Activated T-cell treated with anti-CD3 and anti-CD28 coated beads, Interleukin-2, amount 50 U/mL, for 24 hours (primary cell): ENCODE results near the gene LAMA4.

Experiments used
- DNase-seq: peaks from one replicate; pipeline ENCODE4 v3.0.0-alpha.2; 2020
- H3K27ac Mint-ChIP-seq: 2 replicates; pipeline ENCODE4 v1.8.0; 2020; ENCODE audit warnings: mild to moderate bottlenecking, mixed read lengths
- H3K27me3 Mint-ChIP-seq: 2 replicates; pipeline ENCODE4 v1.8.0; 2020; ENCODE audit warnings: mixed read lengths
- H3K36me3 Mint-ChIP-seq: 2 replicates; pipeline ENCODE4 v1.8.0; 2020; ENCODE audit warnings: low read depth, mixed read lengths
- H3K4me1 Mint-ChIP-seq: 2 replicates; pipeline ENCODE4 v1.8.0; 2020; ENCODE audit warnings: low read depth, mixed read lengths
- H3K4me3 Mint-ChIP-seq: 2 replicates; pipeline ENCODE4 v1.8.0; 2020; ENCODE audit warnings: mild to moderate bottlenecking, moderate library complexity, mixed read lengths
- H3K9me3 Mint-ChIP-seq: 2 replicates; pipeline ENCODE4 v1.8.0; 2020; ENCODE audit warnings: mixed read lengths

LAMA4 gene

DNA sequence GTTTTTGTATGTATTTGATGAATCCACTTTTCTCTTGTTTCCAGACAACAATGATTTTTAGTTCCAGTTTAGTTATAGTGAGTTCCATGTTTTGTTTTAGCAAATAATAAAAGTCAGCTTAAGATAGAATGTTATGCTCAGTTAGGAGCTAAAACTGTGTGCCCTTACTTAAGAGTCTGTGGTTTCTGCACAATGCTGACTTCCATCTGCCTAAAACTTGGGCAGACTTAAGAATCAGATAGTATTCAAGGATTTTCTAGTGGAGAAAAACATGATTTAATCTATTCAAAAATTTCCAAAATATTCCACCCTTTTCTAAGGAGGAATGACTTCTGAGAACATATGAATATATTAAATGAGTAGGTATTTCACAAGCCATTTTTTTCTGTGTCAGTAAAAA, 32.8 kb downstream of the LAMA4 start:
- Mint-ChIP-seq H3K9me3 (no peaks in the 10 kb centered on the region), H3K27me3 (peaks cover 24% of the 10 kb centered on the region), H3K27ac (no peak overlapping the region), H3K4me1 (no peaks in the 10 kb centered on the region), H3K4me3 (no peak overlapping the region), H3K36me3 (no peaks in the 10 kb centered on the region)
- no peak for DNase-seq

DNA sequence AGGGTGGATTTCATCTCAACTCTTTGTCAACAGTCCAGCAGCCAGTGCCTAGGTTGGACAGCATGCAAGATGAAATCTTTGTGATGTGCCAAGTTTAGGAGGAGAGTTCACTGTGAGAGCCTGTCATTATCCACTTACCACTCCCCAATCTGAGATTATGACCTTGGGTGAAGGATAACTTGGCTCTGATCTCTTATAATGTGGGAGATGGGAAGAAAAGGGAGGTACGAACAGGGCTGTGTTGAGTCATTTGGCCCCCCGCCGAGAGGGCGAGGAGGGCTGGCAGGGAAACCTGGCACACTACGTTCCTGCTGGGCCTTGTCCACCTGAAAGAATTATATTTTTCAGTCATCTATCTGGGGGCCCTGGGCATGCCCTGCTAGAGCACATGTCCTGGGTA, 35.8 kb downstream of the LAMA4 start:
- H3K36me3 Mint-ChIP-seq, result no peaks in the 10 kb centered on the region
- no peak overlapping the region for H3K27ac Mint-ChIP-seq
- no peaks in the 10 kb centered on the region for H3K4me1 Mint-ChIP-seq
- H3K27me3 Mint-ChIP-seq, result peaks cover 17% of the 10 kb centered on the region
- no peak overlapping the region for H3K4me3 Mint-ChIP-seq
- no peaks in the 10 kb centered on the region for H3K9me3 Mint-ChIP-seq
- DNase-seq, result no peak

DNA sequence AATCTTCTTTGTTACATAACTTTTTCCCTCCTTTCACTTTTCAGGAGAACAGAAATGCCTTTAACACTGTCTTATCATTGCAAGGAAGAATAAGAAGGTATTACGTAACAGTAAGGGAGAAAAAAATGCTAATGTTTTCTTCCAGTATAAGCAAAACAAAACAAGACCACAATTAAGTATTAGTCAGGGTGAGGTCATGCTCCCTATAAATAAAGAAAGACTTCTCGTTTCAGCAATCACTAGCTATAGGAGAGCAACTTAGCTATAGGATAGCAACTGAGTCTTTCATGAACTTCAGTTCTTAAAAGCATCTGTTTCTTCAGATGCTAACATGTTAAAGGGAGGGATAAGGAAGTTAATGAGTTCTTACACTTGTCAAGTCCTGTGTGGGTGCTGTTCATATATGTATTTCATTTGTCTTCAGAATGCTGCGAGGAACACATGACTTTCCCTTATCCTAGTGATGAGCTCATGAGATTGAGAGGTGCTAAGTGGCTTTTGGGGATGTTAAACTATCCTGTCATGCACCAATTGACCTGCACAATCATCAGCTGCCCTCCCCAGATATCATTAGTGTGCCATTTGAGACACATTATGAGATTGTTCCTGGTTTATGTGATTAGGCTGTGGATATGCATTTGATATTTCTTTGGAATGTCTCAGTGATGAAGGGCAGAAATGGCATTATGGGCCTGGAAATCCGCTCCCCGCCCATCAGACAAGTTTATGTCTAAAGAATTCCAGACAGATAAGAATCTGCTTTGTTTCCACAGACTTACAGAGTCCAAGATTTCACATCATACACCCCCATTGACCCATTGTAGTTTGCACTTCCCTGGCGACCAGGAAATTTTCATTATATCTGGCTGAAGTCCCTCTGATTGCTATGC, 37.5 kb downstream of the LAMA4 start:
- Mint-ChIP-seq H3K4me3 (no peak overlapping the region), H3K9me3 (no peaks in the 10 kb centered on the region), H3K4me1 (no peaks in the 10 kb centered on the region), H3K36me3 (no peaks in the 10 kb centered on the region), H3K27ac (no peak overlapping the region), H3K27me3 (peaks cover 20% of the 10 kb centered on the region)
- DNase-seq, result no peak

DNA sequence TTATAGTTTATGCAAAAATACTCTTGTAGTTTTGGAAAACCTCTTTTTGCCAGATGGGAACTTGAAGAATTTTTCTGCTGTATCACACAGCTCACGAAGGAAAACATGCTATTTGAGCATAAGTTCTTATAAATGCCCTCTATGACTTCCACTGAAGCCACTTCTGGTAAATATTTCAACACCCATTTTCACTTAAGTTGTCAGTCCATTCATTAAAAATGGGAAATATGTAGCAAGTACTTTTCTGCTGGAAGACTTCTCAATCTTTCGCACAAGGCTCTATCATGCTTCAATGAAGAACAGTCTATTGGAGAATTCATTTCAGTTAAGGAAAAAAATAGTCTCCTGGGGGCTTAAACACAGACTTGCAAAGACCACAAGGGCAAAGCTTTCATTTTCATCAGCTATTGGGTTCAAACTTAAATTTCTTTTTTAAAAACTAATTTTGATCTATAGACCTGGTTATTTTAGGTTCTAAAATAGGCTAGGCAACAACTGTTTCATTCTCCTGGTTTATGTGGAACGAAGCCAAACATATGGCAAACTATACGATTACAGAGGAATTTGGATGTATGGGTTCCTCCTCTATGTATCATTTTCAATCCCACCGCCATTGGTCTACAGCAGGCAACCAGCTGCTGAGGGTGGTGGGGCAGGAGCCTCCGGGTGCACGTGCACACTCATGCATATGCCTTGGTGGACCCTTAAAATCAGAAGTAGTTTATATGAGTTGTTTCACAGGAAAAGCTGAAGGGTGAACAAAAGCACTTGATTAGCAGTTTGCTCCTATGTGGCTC, 38.7 kb downstream of the LAMA4 start:
- no peak overlapping the region for H3K27ac Mint-ChIP-seq
- H3K36me3 Mint-ChIP-seq, result no peaks in the 10 kb centered on the region
- no peak for DNase-seq
- H3K4me3 Mint-ChIP-seq, result no peak overlapping the region
- H3K4me1 Mint-ChIP-seq, result no peaks in the 10 kb centered on the region
- H3K27me3 Mint-ChIP-seq, result peaks cover 21% of the 10 kb centered on the region
- H3K9me3 Mint-ChIP-seq, result no peaks in the 10 kb centered on the region

DNA sequence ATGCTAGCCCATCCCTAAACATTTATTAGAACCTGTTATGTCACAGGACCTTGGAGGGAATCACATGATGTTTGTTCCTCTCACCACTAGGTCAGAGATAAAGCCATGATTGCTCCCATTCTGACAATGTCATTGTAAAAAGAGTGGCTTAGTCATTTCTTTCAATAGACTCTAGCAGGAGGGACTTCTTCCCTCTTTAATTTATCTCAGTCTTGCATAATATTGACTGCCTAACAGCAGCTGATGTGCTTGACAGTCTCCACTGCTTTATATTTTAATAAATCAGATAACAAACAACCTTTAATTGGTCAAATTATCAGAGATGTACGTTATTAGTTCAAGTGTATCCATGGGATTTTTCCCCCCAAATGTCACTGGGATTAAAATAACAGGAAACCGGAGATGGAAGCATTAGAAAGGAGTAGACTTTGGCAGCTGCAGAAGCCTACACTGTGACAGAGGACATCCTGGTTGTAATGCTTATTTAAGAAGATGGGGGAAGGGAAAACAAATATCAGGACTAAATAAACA, 39.6 kb downstream of the LAMA4 start:
- Mint-ChIP-seq H3K36me3 (no peaks in the 10 kb centered on the region), H3K27me3 (peaks cover 22% of the 10 kb centered on the region), H3K4me3 (no peak overlapping the region), H3K4me1 (no peaks in the 10 kb centered on the region), H3K9me3 (no peaks in the 10 kb centered on the region), H3K27ac (no peak overlapping the region)
- no peak for DNase-seq

DNA sequence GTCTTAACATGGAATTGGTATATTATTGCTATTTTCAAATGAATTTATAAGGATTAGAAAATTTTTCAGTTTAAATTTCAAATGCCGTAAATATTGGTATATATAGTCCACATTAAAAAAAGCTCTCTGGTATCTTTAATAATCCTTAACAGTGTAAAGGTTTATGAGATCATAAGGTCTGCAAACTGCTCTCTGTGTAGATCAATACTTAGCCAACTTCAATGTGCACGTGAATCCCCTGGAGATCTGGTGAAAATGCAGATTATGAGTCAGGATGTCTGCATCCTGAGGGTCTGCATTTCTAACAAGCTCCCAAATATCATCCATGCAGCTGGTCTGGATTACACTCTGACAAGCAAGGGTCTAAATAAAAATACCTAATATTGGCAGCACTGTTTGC, 43.5 kb downstream of the LAMA4 start:
- Mint-ChIP-seq H3K4me3 (no peak overlapping the region), H3K4me1 (no peaks in the 10 kb centered on the region), H3K9me3 (no peaks in the 10 kb centered on the region), H3K36me3 (no peaks in the 10 kb centered on the region), H3K27ac (no peak overlapping the region), H3K27me3 (peaks cover 21% of the 10 kb centered on the region)
- DNase-seq, result no peak

DNA sequence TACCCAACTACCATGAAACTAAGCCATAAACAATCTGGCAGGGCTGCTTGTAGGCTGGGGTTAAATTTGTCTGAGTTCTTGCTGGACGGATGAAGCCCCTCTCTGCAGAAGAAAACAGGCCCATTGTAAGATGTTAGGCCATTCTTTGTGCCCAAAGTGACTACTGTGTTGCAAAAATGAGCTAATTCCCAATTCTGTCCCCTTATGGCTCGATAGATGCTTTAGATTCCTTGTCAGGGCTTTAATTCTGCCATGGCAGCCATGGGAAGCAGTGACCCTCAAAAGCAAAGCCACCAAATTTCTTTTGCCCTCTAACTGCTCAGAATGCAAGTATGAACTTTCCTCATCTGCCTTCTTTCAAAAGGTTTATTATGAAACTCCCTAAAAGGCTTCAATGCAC, 45.2 kb downstream of the LAMA4 start:
- no peaks in the 10 kb centered on the region for H3K36me3 Mint-ChIP-seq
- no peaks in the 10 kb centered on the region for H3K9me3 Mint-ChIP-seq
- no peak for DNase-seq
- H3K27ac Mint-ChIP-seq, result no peak overlapping the region
- peaks cover 8% of the 10 kb centered on the region for H3K4me1 Mint-ChIP-seq
- H3K27me3 Mint-ChIP-seq, result peaks cover 22% of the 10 kb centered on the region
- H3K4me3 Mint-ChIP-seq, result no peak overlapping the region

DNA sequence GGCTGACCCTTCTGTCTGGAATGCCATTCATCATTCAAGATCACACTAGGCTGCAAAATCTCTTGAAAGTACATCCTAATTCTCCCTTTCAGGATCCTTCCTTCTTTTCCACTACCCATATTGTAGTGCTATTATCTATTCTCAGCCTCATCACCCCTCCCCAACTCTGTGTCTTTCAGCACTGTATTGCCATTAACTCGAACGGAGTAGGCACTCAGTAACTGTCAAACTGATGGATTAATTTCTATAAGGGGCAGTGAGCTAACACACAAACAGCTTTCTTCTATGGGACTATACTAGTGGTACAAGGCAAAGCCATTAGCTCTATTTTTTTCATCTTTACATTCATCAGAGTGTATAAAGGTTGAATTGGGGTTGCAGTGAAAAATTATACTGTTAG, 46.6 kb downstream of the LAMA4 start:
- H3K4me1 Mint-ChIP-seq, result peaks cover 21% of the 10 kb centered on the region
- H3K27me3 Mint-ChIP-seq, result peaks cover 17% of the 10 kb centered on the region
- no peak for DNase-seq
- no peaks in the 10 kb centered on the region for H3K9me3 Mint-ChIP-seq
- H3K4me3 Mint-ChIP-seq, result no peak overlapping the region
- H3K27ac Mint-ChIP-seq, result no peak overlapping the region
- H3K36me3 Mint-ChIP-seq, result no peaks in the 10 kb centered on the region

DNA sequence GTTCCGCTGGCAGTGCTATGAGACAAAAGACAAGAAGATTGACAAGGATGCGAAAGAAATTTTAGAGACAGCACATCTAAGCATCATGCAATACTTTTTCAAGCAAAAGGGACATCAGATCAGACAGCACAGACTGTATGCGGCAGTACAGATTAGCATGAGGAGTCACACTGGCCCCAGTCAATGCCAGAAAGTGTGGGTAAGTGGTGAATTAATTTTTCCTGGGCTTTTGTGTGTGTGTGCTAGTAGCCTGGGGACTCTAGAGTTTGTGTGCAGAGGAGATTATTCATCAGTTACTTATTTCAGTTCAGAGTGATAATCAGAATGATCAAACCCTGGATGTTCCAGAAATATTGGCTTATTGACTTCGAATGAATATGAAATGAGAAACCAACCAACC, 47.2 kb downstream of the LAMA4 start:
- H3K27me3 Mint-ChIP-seq, result peaks cover 17% of the 10 kb centered on the region
- H3K27ac Mint-ChIP-seq, result no peak overlapping the region
- no peak overlapping the region for H3K4me3 Mint-ChIP-seq
- no peaks in the 10 kb centered on the region for H3K9me3 Mint-ChIP-seq
- H3K4me1 Mint-ChIP-seq, result peaks cover 24% of the 10 kb centered on the region
- no peak for DNase-seq
- no peaks in the 10 kb centered on the region for H3K36me3 Mint-ChIP-seq

DNA sequence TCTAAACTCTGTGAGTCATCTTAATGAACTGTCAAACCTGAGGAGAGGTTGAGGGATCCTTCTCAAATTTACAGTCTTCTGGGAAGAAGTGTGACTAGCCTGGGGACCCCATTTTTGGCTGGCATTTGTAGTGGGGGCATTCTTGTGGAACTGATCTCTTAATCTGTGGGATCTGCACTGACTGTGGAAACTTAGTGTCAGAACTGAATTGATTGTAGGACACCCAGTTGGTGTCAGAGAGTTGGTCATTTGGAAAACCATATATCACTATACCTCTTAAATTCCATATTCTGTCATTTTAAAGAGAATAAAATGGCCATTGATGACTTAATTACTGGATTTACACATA, 48.3 kb downstream of the LAMA4 start:
- H3K4me3 Mint-ChIP-seq, result no peak overlapping the region
- H3K36me3 Mint-ChIP-seq, result no peaks in the 10 kb centered on the region
- no peak overlapping the region for H3K27ac Mint-ChIP-seq
- H3K27me3 Mint-ChIP-seq, result peaks cover 10% of the 10 kb centered on the region
- peaks cover 24% of the 10 kb centered on the region for H3K4me1 Mint-ChIP-seq
- H3K9me3 Mint-ChIP-seq, result no peaks in the 10 kb centered on the region
- DNase-seq, result no peak

DNA sequence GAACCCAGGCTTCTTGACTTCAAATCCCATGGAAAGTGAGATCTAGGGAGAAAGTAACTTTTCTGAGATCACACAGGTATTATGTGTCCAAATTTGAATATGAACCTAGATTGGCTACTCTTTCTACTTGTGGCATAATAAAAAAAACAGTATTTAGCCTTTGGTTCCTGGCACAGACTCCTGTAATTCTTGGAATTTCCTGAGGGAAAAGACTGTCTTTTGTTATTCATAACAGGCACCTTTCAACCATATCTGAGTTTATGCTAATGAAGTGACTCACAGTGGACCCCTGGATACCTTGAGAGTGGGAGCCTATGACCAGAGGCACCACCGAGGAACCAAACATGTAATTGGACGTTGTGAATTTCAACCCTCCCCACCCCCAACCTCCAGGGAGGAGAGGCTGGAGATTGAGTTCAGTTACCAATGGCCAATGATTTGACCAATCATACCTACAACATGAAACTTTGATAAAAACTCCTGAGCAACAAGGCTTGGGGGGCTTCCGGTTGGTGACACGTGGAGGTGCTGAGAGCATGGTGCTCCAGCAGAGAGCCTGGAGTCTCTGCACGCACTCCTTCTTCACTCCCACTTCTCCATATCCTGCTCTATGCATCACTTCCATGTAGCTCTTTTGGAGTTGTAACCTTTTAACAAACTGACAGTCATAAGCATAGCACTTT, 48.8 kb downstream of the LAMA4 start:
- Mint-ChIP-seq H3K9me3 (no peaks in the 10 kb centered on the region), H3K27ac (no peak overlapping the region), H3K36me3 (no peaks in the 10 kb centered on the region), H3K4me3 (no peak overlapping the region), H3K27me3 (peaks cover 7% of the 10 kb centered on the region), H3K4me1 (peaks cover 24% of the 10 kb centered on the region)
- no peak for DNase-seq

DNA sequence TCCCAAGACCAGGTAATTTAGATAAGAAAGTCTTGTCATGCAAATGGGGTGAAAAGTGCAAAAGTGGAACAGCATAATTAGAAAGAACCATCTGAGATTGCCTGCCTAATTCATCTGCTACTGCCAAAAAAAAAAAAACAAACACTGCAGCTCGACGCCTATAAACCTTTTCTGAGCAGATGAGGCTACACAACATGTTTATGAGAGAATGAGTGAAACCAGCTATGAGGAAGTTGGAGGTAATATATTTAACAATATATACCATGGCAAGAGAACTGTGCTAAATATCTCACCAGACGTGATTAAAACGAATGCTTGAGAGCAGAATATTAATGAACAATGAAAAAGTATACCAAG, 50.0 kb downstream of the LAMA4 start:
- peaks cover 3% of the 10 kb centered on the region for H3K9me3 Mint-ChIP-seq

DNA sequence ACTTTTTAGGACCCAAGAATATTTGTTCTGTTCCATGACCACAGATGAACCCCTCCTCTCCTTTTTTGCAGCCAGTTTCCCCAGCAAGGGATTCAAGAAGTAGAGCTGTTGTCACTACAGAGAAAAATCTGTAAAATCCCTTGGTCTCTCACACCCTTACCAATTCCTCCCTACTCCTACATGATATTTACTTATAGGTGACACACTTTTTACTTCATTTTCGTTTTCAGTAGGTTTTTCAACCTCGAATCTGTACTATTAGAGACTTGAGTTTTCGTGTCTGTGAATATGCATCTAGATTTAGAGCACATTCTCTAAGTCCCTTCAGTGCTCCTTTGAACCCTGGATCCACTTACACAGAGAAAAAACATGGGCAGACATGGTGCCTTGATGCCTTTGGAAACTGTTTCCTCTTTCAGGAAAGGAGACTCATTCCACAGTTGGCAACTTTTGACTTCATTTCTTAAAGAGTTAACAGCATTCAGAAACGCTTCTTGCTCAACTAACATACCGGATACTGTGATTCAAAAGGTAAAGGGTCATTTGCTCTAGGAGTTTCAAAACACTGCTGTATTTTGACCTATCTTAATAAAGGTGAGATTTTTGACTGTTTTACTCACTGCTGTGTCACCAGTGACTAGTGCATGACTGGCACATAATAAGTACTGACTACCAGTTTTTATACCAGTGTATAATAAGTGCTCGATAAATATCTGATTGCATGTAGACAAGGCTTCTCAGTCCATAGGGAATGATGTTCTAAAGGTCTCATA, 50.6 kb downstream of the LAMA4 start:
- Mint-ChIP-seq H3K4me1 (peaks cover 24% of the 10 kb centered on the region), H3K4me3 (peak overlapping the region; percentile 28), H3K9me3 (peaks cover 3% of the 10 kb centered on the region), H3K36me3 (no peaks in the 10 kb centered on the region), H3K27ac (peak overlapping the region; percentile 82), H3K27me3 (peaks cover 9% of the 10 kb centered on the region)
- DNase-seq, result no peak

More for the DNA sequence above, 50.0 kb downstream of the LAMA4 start:
- Mint-ChIP-seq H3K36me3 (no peaks in the 10 kb centered on the region), H3K4me1 (peaks cover 24% of the 10 kb centered on the region), H3K27me3 (peaks cover 9% of the 10 kb centered on the region), H3K4me3 (no peak overlapping the region), H3K27ac (peak overlapping the region; percentile 82)
- DNase-seq, result no peak
